ENCODE data around the gene IER2.
"Not testable (repeated sequence)": the region's sequence is repeated elsewhere in the genome, so short reads cannot be mapped to it uniquely, and the experiment has no call there.

The IER2 gene

DNA sequence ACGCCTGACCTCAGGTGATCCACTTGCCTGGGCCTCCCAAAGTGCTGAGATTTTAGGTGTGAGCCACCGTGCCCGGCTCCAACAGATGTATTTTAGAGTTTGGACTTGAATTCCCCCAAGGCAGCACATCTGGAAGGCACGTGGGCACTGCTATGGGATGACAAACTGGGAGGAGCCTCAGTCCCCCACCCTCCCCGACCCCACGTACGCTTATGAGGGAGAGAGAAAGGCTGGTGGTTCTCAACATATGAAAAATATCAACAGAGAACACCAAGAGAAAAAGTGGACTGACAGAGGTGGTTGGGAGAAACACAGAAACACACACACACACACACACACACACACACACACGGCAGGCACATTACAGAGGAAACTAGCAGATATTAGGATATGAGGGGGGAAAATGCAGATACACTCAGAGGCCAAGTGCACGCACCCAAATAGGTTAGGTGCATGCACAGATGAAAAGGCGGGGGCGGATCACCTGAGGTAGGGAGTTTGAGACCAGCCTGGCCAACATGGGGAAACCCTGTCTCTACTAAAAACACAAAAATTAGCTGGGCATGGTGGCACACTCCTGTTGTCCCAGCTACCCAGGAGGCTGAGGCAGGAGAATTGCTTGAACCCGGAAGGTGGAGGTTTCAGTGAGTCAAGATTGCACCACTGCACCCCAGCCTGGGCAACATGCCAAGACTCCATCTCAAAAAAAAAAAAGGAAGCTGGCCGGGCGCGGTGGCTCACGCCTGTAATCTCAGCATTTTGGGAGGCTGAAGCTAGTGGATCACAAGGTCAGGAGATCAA, 3.2 kb upstream of the IER2 start:
- DNase-seq: no peak
- Histone ChIP-seq H3K9me3 (no peaks in the 10 kb centered on the region), H3K4me3 (ENCODE audit: low read depth, low read length) (no peak overlapping the region), H3K36me3 (peaks cover 4% of the 10 kb centered on the region), H3K27me3 (no peaks in the 10 kb centered on the region), H3K4me1 (no peaks in the 10 kb centered on the region)
- no peak for TF ChIP-seq CTCF (IDR thresholded peaks at IDR 0.05; ENCODE audit: low read depth, low read length)

DNA sequence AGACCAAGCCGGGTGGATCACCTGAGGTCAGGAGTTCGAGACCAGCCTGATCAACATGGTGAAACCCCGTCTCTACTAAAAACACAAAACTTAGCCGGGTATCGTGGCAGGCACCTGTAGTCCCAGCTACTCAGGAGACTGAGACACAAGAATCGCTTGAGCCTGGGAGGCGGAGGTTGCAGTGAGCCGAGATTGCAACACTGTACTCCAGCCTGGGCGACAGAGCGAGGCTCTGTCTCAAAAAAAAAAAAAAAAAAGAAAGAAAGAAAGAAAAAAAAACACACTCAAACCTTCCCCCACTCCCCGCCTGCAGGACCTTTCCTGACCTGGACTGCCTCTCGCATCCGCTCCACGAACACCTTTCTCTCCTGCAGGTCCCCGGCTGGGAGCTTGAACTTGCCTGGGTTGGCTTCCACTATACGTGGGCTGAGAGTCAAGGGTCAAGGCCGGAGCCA, 1.0 kb upstream of the IER2 start:
- H3K9me3 ChIP-seq, H3K4me1 ChIP-seq, DNase-seq, H3K27me3 ChIP-seq, H3K36me3 ChIP-seq: not testable (repeated sequence)
- H3K4me3 ChIP-seq (ENCODE audit: low read depth, low read length): peak overlapping the region; percentile 73

DNA sequence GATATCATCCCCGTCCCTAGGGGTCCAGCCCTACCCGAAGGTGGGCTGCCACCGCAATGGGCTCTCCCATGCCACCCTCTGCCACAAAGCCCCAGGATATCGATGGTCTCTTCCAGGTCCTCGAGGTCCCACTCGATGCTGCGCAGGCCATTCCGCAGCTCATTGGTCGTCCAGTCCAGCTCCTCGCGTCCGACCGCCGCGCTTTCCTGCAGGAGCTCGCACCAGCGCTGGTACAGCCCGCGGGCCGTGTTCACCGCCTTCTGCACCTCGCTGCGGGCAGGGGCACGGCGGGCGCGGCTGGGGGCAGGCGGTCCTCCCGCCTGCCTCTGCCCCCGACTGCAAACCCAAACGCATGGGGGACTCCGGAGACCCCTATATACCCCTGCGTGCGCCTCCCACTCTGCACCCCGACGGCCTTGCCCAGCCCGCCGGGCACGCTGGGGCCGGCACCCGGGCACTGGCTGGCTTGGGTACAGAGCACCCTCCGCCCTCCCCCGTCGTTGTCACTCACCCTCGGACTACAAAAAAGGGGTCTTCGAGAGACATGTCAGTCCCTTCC, 504 bp upstream of the IER2 start:
- H3K4me1 ChIP-seq: no peaks in the 10 kb centered on the region
- H3K27me3 ChIP-seq: no peaks in the 10 kb centered on the region
- H3K9me3 ChIP-seq: no peaks in the 10 kb centered on the region
- H3K4me3 ChIP-seq (ENCODE audit: low read depth, low read length): peak overlapping the region; percentile 73
- peak; percentile 68 for DNase-seq
- peaks cover 6% of the 10 kb centered on the region for H3K36me3 ChIP-seq
- TF ChIP-seq CTCF (IDR thresholded peaks at IDR 0.05; ENCODE audit: low read depth, low read length): no peak

DNA sequence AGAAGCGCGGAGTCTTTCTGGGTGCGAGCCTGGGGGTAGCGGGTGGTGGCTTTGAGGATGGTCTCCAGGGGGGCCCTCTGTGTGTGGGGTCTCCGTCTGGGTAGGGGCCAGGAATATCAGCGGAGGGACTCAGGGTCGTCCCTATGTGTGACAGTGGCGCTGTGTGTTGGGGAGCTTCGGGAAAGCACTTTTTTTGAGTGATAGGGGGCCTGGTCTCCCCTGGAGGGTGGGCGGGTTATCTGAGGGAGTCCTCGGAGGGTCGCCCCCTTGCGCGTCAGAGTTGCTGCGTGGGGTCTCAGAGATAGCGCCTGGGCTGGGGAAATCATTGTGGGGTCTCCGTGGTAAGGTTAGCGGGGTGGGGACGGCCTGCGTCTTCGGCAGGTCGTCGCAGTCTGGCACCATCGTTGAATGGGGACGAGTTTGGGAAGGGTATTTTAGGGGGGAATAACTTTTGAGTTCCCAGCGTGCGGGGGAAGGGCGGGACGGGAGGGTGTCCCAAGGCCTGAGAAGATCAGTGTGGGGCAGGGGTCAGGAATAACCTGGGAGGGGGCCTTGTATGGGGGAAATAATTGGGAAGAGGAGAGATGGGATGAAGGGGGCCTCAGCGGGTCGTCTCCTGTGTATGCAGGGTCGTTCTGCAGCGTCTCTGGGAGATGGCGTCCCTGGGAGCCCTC, 857 bp downstream of the IER2 start:
- peaks cover 6% of the 10 kb centered on the region for H3K36me3 ChIP-seq
- H3K4me3 ChIP-seq (ENCODE audit: low read depth, low read length): peak overlapping the region; percentile 73
- peaks cover 5% of the 10 kb centered on the region for H3K4me1 ChIP-seq
- no peak for DNase-seq
- H3K27me3 ChIP-seq: no peaks in the 10 kb centered on the region
- no peaks in the 10 kb centered on the region for H3K9me3 ChIP-seq
- no peak for TF ChIP-seq CTCF (IDR thresholded peaks at IDR 0.05; ENCODE audit: low read depth, low read length)

DNA sequence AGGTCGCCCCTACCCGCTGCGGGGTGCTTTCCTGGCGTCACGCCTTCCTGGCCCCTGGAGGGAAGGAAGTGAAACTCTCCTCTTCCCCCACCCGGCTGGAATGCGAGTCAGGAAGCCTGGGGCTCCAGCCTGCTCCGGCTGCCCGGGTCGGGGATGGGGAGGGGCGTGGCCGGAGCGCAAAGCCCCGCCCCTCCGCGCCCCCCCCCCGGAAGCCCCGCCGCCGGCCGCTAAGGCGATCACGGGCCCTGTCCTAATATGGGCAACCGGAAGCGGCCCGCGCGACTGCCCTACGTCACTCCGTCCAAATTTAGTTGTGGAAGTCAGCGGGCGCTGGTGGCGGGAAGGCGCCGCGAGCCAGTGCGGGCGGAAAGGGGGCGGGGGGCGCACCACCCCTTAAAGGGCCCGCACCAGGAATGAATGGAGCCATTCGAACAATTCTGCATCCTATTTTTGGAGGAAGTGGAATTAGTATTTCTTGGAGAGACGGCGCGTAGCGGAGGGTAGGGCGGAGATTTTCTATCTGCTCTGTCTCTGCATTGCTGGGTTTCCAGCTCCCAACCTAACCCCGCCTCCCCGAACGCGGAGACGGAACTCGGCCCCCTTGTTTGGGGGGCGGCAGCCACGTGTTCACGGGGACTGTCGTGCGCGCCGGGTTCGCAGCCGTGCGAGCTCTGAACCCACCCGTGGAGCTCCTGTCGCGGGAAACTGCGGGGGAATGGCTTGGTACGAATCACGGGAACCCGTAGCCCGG, 1.6 kb downstream of the IER2 start:
- TF ChIP-seq CTCF (IDR thresholded peaks at IDR 0.05; ENCODE audit: low read depth, low read length): no peak
- Histone ChIP-seq H3K4me3 (ENCODE audit: low read depth, low read length) (peak overlapping the region; percentile 99), H3K9me3 (no peaks in the 10 kb centered on the region), H3K27me3 (no peaks in the 10 kb centered on the region), H3K4me1 (peaks cover 11% of the 10 kb centered on the region), H3K36me3 (peaks cover 6% of the 10 kb centered on the region)
- peak; percentile 97 for DNase-seq

DNA sequence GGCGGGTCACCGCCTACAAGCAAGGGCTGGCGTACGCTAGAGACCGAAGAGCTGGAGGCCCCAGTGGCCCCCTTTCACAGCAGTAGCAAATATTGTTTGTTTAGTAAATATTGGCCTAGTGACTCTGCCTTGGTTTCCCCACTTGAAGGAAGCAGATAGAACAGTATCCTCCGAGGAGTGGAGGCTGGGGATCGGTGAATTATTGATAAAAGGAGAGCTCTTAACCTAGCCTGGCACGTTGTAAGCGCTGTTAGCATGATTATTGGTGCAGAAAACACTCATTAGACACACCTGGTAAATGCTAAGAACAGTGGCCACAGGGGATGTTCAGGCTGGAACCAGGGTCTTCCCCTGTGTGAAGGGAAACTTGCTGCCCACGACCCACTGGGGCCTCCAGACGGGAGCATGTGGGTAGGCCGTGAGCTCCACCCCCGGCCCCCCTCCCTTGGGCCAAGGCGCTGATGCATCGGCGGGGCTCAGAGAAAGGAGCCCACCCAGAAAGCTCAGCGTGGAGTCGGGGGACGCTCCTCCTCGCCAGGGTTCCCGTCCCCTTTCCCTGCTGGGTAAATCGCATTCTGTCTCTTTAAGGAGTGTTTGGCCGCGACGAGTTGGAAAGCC, 2.3 kb downstream of the IER2 start:
- no peaks in the 10 kb centered on the region for H3K27me3 ChIP-seq
- DNase-seq: no peak
- no peaks in the 10 kb centered on the region for H3K9me3 ChIP-seq
- peaks cover 11% of the 10 kb centered on the region for H3K4me1 ChIP-seq
- no peak for TF ChIP-seq CTCF (IDR thresholded peaks at IDR 0.05; ENCODE audit: low read depth, low read length)
- H3K4me3 ChIP-seq (ENCODE audit: low read depth, low read length): peak overlapping the region; percentile 99
- peaks cover 6% of the 10 kb centered on the region for H3K36me3 ChIP-seq
